ENCODE data around the gene EBPL.

DNA sequence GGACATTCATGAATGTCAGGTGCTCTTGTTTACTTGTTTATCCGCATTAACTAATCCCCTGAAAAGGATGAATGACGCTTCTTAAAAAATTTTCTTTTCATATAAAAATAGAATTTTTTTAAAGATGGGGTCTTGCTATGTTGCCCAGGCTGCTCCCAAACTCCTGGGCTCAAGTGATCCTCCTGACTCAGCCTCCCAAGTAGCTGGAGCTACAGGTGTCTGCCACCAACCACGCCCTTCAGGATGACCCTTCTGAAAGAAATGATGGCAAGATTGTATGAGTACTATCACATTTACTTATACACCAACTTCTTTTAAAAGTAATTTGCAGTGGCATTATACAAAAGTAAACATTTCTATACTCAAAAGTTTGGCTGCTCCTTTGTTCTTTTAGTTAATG is 6.2 kb upstream of the EBPL start:
- TF ChIP-seq SIN3A (IDR thresholded peaks at IDR 0.05; ENCODE audit: borderline replicate concordance, insufficient read depth, low read depth, low read length) (no peak), CTCF (IDR thresholded peaks at IDR 0.05) (no peak)
